ENCODE data around the gene SLC35D2. TPM values are rescaled to one million over a fixed set of nuclear protein-coding genes. Genes with fewer than 3 reads are reported as not detected.
"Not testable (repeated sequence)": the region's sequence is repeated elsewhere in the genome, so short reads cannot be mapped to it uniquely, and the experiment has no call there.

SLC35D2 gene
- polyA plus RNA-seq, 1 donor = 70.5 TPM

DNA sequence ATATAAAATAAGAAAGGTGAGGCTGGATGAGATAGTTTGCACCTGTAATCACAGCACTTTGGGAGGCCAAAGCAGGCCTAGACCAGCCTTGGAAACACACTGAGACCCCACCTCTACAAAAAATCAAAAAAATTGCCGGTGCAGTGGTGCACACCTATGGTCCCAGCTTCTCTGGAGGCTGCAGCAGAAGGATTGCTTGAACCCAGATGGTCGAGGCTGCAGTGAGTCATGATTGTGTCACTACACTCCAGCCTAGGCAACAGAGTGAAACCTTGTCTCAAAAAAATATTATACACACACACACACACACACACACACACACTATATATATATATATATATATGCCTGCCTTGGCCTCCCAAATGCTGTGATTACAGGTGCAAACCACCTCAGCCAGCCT is 1.3 kb downstream of the SLC35D2 start:
- Histone ChIP-seq H3K9me3 (ENCODE audit: control insufficient read depth, low read depth, low read length) (no peaks in the 10 kb centered on the region), H3K4me3 (ENCODE audit: low read length) (peak overlapping the region; percentile 56), H3K27ac (ENCODE audit: low read length) (peak overlapping the region; percentile 84), H3K4me1 (ENCODE audit: control insufficient read depth, insufficient read depth, low read length) (peaks cover 36% of the 10 kb centered on the region), H3K36me3 (ENCODE audit: control insufficient read depth, insufficient read depth, low read length) (no peaks in the 10 kb centered on the region), H3K27me3 (ENCODE audit: control insufficient read depth, insufficient read depth, low read length) (no peaks in the 10 kb centered on the region)
- no CpG with 5 or more reads among the region's 2 CpGs for whole genome bisulfite sequencing (ENCODE audit: insufficient coverage, low lambda C conversion rate)
- DNase-seq = peak in 1 of 2 donors; percentile 28

DNA sequence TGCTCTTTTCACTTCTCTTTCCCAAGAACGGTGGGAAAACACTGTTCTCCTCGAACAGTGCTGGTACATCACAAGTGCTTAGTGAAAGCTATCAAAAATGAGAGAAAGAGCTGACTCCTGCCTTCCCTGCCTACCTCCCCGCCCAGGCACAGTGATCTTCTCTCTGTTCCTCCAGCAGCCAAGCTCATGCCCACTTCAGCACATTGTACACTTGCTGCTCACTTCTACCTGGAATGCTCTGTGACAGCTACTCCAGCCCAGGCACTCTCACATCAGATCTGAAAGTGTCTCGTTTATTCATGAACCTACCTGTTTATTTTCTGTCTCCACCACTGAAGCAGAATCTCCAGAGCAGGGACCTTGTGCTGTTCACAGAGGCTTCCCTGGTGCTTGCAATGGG is 1.8 kb downstream of the SLC35D2 start:
- DNase-seq = no peak
- H3K4me3 ChIP-seq (ENCODE audit: low read length) = peak overlapping the region; percentile 56

DNA sequence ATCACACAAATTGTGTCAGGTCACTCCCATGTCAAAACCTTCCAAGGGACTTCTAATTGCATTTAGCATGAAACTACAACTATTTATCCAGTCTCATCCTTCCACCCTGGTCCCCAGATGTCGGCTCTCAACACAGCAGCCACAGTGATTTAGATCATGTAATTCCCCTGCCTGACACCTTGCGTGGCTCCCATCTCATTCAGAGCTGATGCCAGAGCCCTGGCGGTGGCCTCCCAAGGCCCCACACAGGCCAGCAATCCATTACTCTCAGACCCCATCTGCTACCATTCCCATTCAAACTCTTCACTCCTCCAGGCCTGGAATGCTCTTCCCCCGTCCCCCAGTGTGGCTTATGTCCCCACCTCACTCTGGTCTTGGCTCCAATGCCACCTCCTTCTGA is 2.4 kb downstream of the SLC35D2 start:
- H3K4me3 ChIP-seq (ENCODE audit: low read length) = no peak overlapping the region
- DNase-seq = no peak
- peaks cover 41% of the 10 kb centered on the region for H3K4me1 ChIP-seq (ENCODE audit: control insufficient read depth, insufficient read depth, low read length)
- H3K36me3 ChIP-seq (ENCODE audit: control insufficient read depth, insufficient read depth, low read length) = no peaks in the 10 kb centered on the region
- 100% methylated on average over 1 of the region's 4 CpGs for WGBS (ENCODE audit: insufficient coverage, low lambda C conversion rate)
- H3K27me3 ChIP-seq (ENCODE audit: control insufficient read depth, insufficient read depth, low read length) = no peaks in the 10 kb centered on the region
- H3K9me3 ChIP-seq (ENCODE audit: control insufficient read depth, low read depth, low read length) = no peaks in the 10 kb centered on the region
- no peak overlapping the region for H3K27ac ChIP-seq (ENCODE audit: low read length)

More for the DNA sequence above, 1.8 kb downstream of the SLC35D2 start:
- Histone ChIP-seq H3K27me3 (ENCODE audit: control insufficient read depth, insufficient read depth, low read length) (no peaks in the 10 kb centered on the region), H3K27ac (ENCODE audit: low read length) (peak overlapping the region; percentile 21), H3K4me1 (ENCODE audit: control insufficient read depth, insufficient read depth, low read length) (peaks cover 40% of the 10 kb centered on the region), H3K9me3 (ENCODE audit: control insufficient read depth, low read depth, low read length) (no peaks in the 10 kb centered on the region), H3K36me3 (ENCODE audit: control insufficient read depth, insufficient read depth, low read length) (no peaks in the 10 kb centered on the region)
- no CpG with 5 or more reads among the region's 4 CpGs for WGBS (ENCODE audit: insufficient coverage, low lambda C conversion rate)

DNA sequence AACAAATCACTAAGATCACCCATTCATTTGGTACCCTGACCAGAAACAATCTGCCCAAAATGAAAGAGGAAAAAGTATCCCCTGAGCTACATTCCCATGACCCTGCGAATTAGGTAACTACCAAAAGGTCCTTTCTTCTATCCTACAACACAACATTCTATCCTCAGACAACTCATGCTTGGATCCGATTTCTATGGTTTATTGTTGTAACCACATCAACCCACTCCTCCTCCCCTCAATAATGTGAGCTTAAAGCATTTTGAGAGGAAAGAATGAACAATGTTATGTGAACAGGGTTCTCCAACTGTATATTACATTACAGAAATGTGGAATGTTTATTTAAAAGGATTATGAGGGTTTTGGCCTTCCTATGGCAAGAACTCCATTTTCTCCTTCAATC is 4.0 kb downstream of the SLC35D2 start:
- no peak for DNase-seq
- H3K4me1 ChIP-seq (ENCODE audit: control insufficient read depth, insufficient read depth, low read length) = peaks cover 33% of the 10 kb centered on the region

DNA sequence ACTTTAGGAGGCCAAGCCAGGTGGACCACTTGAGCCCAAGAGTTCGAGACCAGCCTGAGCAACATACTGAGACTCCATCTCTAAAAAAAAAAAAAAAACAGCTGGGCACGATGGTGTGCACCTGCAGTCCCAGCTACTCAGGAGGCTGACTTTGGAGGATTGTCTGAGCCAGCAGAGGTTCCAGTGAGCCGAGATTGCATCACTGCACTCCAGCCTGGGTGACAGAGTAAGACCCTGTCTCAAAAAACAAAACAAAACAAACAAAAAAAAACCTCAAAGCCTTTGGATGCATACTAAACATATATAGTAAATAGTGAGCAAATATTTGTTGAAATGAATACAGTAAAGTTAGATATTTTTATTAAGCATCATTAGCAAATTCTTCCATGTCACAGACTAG is 5.3 kb downstream of the SLC35D2 start:
- H3K27me3 ChIP-seq (ENCODE audit: control insufficient read depth, insufficient read depth, low read length) = no peaks in the 10 kb centered on the region
- H3K36me3 ChIP-seq (ENCODE audit: control insufficient read depth, insufficient read depth, low read length) = no peaks in the 10 kb centered on the region
- peaks cover 27% of the 10 kb centered on the region for H3K4me1 ChIP-seq (ENCODE audit: control insufficient read depth, insufficient read depth, low read length)
- no CpG with 5 or more reads among the region's 3 CpGs for WGBS (ENCODE audit: insufficient coverage, low lambda C conversion rate)
- H3K9me3 ChIP-seq (ENCODE audit: control insufficient read depth, low read depth, low read length) = no peaks in the 10 kb centered on the region
- H3K4me3 ChIP-seq (ENCODE audit: low read length) = no peak overlapping the region
- DNase-seq = no peak
- H3K27ac ChIP-seq (ENCODE audit: low read length) = peak overlapping the region; percentile 74

More for the DNA sequence above, 4.0 kb downstream of the SLC35D2 start:
- no CpG with 5 or more reads among the region's 2 CpGs for WGBS (ENCODE audit: insufficient coverage, low lambda C conversion rate)
- H3K27ac ChIP-seq (ENCODE audit: low read length) = no peak overlapping the region
- no peaks in the 10 kb centered on the region for H3K36me3 ChIP-seq (ENCODE audit: control insufficient read depth, insufficient read depth, low read length)
- H3K9me3 ChIP-seq (ENCODE audit: control insufficient read depth, low read depth, low read length) = no peaks in the 10 kb centered on the region
- no peak overlapping the region for H3K4me3 ChIP-seq (ENCODE audit: low read length)
- H3K27me3 ChIP-seq (ENCODE audit: control insufficient read depth, insufficient read depth, low read length) = no peaks in the 10 kb centered on the region

DNA sequence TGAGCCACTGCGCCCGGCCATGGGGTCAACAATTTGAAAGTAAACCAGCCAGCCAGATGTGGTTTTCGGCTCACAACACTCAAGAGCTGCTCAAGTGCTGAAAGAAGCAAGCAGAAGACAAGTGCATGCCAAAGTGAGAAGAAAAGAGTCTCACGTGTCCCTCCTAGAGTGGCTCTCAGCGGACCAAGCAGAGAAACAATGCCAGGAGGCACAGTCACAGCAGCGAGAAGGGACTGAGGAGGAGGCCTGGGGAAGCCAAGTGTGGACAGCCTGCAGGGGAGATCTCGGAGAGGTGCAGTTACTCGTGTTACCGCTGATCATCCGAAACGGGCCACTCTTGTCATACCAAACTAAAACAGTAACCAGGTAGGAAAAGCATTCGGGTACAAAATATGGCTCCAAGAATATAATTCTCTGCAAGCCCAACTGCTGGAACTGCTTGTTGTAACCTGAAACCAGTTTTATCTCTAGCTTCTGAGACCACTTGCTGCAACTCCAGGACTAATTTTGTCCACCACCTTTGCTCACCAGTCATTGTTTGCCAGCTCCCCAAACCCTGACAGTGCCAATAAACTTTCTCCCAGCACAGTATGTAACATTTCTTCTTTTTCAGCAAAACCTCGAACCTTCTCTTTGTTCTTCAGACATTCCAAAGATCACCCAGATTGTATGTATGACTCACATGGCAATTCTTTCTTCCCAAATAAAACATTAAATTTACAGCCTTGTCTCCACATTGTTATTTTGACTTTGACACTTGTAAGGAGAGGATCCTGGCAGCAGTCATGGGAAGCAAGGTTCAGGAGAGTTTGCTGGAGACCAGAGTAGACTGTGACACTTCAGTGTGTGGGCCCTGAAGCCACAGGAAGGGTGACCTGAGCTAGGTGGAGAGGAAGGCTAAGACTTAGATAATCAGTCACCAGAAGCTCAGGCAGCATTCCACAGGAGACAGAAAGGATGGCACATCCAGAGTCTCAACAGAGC is 6.3 kb downstream of the SLC35D2 start:
- peak overlapping the region; percentile 74 for H3K27ac ChIP-seq (ENCODE audit: low read length)
- no peak overlapping the region for H3K4me3 ChIP-seq (ENCODE audit: low read length)
- no peaks in the 10 kb centered on the region for H3K27me3 ChIP-seq (ENCODE audit: control insufficient read depth, insufficient read depth, low read length)
- peaks cover 27% of the 10 kb centered on the region for H3K4me1 ChIP-seq (ENCODE audit: control insufficient read depth, insufficient read depth, low read length)
- 20% methylated on average over 1 of the region's 13 CpGs for WGBS (ENCODE audit: insufficient coverage, low lambda C conversion rate)
- DNase-seq = peak; percentile 49 to 77
- no peaks in the 10 kb centered on the region for H3K9me3 ChIP-seq (ENCODE audit: control insufficient read depth, low read depth, low read length)
- no peaks in the 10 kb centered on the region for H3K36me3 ChIP-seq (ENCODE audit: control insufficient read depth, insufficient read depth, low read length)

DNA sequence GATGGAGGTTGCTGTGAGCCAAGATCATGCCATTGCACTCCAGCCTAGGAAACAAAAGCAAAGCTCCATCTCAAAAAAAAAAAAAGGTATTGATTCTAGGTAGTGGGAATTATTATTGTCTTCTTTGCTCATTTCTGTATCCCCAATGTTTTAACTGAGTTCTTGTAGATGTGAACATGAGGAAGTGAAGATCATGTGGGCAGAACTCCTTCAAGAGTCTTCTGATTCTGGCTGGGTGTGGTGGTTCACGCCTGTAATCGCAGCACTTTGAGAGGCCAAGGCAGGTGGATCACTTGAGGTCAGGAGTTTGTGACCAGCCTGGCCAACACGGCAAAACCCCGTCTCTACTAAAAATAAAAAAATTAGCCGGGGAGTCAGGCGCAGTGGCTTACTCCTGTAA is 8.0 kb downstream of the SLC35D2 start:
- not testable (repeated sequence) for H3K36me3 ChIP-seq (ENCODE audit: control insufficient read depth, insufficient read depth, low read length); DNase-seq; H3K27ac ChIP-seq (ENCODE audit: low read length); H3K4me3 ChIP-seq (ENCODE audit: low read length); H3K27me3 ChIP-seq (ENCODE audit: control insufficient read depth, insufficient read depth, low read length); H3K9me3 ChIP-seq (ENCODE audit: control insufficient read depth, low read depth, low read length)
- no CpG with 5 or more reads among the region's 6 CpGs for WGBS (ENCODE audit: insufficient coverage, low lambda C conversion rate)
- H3K4me1 ChIP-seq (ENCODE audit: control insufficient read depth, insufficient read depth, low read length) = peaks cover 16% of the 10 kb centered on the region

DNA sequence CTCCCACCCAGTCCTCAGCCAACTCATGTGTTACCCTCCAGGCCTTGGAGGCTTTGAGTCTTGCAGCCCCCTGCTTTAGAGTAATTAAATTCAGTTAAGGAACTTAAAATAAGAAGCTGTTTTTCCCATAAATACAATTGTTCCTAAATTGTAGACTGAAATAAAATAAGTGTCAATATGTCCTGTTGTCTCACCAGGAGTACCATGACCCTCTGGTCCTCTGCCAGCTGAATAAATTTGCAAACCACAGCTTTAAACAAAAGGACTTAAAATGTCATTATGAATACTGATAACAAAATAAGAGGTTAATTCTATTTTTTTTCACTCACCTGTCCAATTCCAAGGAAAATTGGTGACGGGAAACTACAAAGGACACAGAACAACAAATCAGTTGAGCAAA is 15.6 kb downstream of the SLC35D2 start:
- Histone ChIP-seq H3K27ac (ENCODE audit: low read length) (no peak overlapping the region), H3K36me3 (ENCODE audit: control insufficient read depth, insufficient read depth, low read length) (peaks cover 12% of the 10 kb centered on the region)
- 100% methylated on average over 1 of the region's 1 CpG for WGBS (ENCODE audit: insufficient coverage, low lambda C conversion rate)

DNA sequence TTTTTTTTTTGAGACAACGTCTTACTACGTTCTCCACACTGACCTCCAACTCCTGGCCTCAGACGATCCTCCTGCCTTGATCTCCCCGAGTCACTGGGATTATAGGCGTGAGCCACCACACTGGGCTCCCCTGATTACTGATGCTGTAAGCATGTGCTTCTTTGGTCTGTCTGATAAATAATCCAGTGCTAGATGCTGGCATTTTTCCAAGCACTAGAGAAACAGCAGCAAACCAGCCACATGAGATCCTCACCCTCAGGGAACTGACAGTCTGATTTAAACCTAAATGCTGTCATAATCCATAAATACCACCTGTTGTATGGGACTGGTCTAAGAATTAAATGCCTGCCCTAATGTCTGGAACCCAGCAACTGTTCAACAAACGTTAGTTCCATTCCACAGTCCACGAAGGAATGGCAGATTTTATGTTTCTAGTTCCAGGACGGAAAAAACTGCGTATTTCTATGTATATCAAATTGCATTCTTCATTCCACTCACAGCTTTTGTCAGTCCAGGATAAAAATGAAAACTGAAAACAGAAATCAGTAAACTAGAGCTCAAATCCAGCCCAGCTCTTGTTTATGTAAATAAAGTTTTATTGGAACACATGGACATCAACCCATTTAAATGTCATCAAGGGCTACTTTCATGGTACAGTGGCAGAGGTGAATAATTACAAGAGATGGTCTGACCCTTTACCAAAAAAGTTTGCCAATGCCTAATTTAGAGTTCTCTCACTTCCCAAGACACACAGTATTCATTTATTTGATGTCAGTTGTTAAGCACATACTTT is 20.1 kb downstream of the SLC35D2 start:
- DNase-seq = no peak
- Histone ChIP-seq H3K4me3 (ENCODE audit: low read length) (no peak overlapping the region), H3K9me3 (ENCODE audit: control insufficient read depth, low read depth, low read length) (no peaks in the 10 kb centered on the region), H3K4me1 (ENCODE audit: control insufficient read depth, insufficient read depth, low read length) (peaks cover 8% of the 10 kb centered on the region), H3K36me3 (ENCODE audit: control insufficient read depth, insufficient read depth, low read length) (peaks cover 36% of the 10 kb centered on the region), H3K27me3 (ENCODE audit: control insufficient read depth, insufficient read depth, low read length) (no peaks in the 10 kb centered on the region), H3K27ac (ENCODE audit: low read length) (no peak overlapping the region)
- WGBS (ENCODE audit: insufficient coverage, low lambda C conversion rate) = no CpG with 5 or more reads among the region's 9 CpGs

More for the DNA sequence above, 15.6 kb downstream of the SLC35D2 start:
- DNase-seq = no peak
- peaks cover 8% of the 10 kb centered on the region for H3K4me1 ChIP-seq (ENCODE audit: control insufficient read depth, insufficient read depth, low read length)
- H3K4me3 ChIP-seq (ENCODE audit: low read length) = no peak overlapping the region
- no peaks in the 10 kb centered on the region for H3K9me3 ChIP-seq (ENCODE audit: control insufficient read depth, low read depth, low read length)
- no peaks in the 10 kb centered on the region for H3K27me3 ChIP-seq (ENCODE audit: control insufficient read depth, insufficient read depth, low read length)

DNA sequence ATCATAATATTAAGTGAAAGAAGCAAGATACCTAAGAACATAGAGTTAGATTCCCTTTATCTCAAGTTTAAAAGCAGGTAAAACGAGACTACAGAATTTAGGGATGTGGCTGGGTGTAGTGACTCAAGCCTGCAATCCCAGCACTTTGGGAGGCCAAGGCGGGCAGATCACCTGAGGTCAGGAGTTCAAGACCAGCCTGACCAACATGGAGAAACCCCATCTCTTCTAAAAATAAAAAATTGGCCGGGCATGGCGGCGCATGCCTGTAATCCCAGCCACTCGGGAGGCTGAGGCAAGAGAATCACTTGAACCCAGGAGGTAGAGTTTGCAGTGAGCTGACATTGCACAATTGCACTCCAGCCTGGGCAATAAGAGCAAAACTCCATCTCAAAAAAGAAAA is 21.4 kb downstream of the SLC35D2 start:
- not testable (repeated sequence) for DNase-seq
- H3K36me3 ChIP-seq (ENCODE audit: control insufficient read depth, insufficient read depth, low read length) = peaks cover 41% of the 10 kb centered on the region

More for the DNA sequence above, 21.4 kb downstream of the SLC35D2 start:
- no CpG with 5 or more reads among the region's 6 CpGs for WGBS (ENCODE audit: insufficient coverage, low lambda C conversion rate)
- H3K9me3 ChIP-seq (ENCODE audit: control insufficient read depth, low read depth, low read length); H3K27me3 ChIP-seq (ENCODE audit: control insufficient read depth, insufficient read depth, low read length); H3K4me1 ChIP-seq (ENCODE audit: control insufficient read depth, insufficient read depth, low read length); H3K4me3 ChIP-seq (ENCODE audit: low read length); H3K27ac ChIP-seq (ENCODE audit: low read length): not testable (repeated sequence)

Data from large intestine (tissue), 3 donors.